Islet precursor cell (in vitro differentiated cells): Measurements from ENCODE around the gene MAST2.

Source experiments
- DNase-seq: peaks from one replicate; pipeline ENCODE4 v3.0.0-alpha.2; 2018

MAST2 gene

GRCh38 chr1:45862008-45862407 lies 58.6 kb downstream of the MAST2 start:
- DNase-seq, result no peak

DNA sequence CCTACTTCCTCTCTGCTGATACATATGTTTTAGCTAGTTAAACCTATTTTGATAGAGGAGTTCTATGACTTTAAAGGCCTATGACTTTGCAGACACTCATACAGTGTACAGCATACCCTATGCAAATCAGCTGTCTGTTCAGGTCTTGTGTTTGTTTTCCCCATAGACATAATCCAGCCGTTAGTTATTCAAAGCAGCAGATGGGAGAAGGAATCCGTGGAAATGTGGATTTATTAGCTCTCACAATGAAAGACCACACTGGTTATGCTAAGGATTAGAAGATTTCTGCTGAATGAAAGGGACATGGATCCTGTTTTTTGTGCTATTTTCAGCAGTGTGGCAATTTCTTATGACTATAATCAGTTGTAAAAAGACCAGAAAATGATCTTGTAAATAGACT lies 59.8 kb downstream of the MAST2 start:
- no peak for DNase-seq

DNA sequence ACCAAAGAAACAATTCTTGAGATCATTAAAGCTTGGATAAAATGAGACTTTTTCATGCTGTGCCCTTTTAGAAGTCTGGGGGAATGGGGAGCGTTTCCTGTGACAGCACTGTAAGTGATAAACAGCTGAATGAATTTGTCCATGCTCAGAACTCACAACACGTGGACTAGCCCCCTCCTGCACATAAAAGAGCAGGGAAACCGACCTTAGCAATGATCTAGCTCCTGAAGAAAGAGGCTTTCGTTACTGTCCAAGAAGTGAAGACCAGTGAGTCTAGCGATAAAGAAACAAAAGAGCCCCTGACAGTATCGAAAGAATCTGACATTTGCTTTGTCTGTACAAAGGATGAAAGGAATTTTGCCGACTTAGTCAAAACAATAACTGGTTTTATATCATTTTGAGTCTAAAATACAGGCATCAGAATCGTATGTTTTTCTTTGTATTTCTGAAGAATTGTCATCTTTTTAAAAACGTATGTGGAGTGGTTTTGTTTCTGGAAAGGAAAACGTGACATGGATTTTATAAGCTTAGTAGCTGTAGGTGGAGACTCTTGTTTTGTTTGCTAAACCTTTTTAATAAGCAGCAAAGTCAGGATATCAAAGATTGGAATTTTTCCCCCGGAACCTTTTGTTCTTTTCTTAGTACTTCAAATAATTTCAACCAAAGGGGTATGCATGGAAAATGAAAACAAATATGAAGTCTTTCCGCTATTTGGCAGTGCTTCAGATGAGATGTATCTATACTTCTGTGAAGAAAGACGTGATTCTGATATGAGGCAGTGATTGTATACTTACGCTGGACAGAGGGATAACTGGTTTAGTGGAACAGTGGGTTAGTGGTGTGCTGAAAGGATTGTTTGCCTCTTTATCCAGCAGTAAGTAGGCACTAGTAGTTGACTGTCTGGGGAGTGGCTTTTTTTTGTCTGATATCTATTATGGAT lies 61.0 kb downstream of the MAST2 start:
- DNase-seq, result no peak

- no peak for DNase-seq
These were observed 64.4 kb downstream of the MAST2 start for GRCh38 chr1:45867697-45868348.

- no peak for DNase-seq
These were observed 65.4 kb downstream of the MAST2 start for GRCh38 chr1:45868861-45869260.

DNA sequence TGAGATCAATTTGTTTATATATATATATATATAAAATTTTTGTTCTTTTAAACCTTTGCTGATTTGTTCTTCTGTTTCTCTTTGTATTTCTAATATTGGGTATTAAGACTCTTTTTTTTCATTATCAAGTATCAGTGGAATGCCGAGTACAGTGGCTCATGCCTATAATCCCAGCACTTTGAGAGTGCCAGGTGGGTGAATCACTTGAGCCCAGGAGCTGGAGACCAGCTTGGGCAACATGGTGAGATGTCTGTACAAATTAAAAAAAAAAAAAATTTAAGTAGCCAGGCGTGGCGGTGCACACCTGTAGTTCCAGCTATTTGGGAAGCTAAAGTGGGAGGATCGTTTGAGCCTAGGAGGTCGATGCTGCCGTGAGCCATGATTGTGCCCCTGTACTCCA lies 67.1 kb downstream of the MAST2 start:
- DNase-seq, result no peak

- peak; percentile 80 for DNase-seq
These were observed 68.9 kb downstream of the MAST2 start for GRCh38 chr1:45872173-45872801.

DNA sequence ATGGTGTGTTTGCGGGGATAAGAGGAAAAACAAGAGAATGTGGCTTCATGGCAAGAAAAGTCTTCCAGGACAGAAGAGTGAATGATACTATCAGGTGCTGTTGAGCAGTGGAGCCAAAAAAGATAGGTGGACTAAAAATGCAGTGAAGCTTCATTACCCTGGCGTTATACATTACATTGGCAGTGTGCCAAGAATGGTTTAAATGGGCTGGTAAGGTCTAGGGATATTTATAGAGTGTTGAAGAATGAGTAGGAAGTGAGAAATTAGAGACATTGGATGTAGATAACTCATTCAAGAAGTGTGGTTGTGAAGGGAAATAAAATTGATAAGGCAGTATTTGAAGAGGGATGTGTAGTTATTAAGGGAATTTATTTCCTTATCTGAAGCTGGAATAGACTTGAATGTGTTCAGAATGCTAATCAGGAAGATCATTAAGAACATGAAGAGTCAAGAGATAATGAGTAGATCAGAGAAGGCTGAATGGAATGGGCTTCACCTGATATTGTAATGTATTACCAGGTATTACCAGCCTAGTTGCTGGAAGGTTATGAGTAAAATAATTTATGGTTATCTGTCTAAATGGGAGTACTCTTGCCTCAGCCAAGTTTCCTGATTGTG lies 72.7 kb downstream of the MAST2 start:
- no peak for DNase-seq

- DNase-seq, result no peak
These were observed 73.9 kb downstream of the MAST2 start for GRCh38 chr1:45877264-45877663.

- DNase-seq, result no peak
These were observed 76.6 kb downstream of the MAST2 start for GRCh38 chr1:45879885-45880598.

DNA sequence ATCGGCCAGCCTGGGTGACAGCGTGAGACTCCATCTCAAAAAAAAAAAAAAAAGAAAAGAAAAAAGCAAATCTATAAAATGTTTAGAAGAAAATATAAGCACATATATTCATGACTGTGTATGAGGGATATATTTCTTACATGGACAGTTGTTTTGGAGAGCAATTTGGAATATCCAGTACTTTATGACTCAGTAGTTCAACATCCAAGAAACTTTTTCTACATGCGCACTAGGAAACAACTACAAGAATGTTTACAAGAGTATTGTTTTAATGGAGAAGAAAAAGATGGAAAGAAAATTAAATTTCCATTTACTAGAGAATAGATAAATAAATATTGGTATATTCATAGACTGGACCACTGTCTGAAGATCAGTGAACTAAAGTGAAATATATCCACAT lies 77.5 kb downstream of the MAST2 start:
- DNase-seq, result no peak

DNA sequence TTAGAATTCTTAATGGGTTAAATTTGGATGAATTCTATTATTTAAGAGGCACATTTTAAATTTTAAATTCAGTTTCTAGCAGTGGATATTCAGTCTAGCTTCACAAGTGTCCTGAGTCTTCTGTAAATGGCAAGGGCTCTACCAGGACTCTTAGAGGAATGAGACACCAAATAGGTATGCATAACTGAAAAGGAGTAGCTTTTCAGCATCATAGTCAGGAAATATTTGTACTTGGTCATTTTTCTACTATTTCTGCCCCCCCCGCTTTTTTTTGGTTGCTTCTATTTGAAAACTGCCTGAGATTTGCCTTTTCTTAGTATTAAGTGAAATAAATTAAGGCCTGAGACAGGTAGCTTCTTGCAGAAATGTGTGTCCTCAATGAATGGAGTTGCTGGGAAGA lies 80.2 kb downstream of the MAST2 start:
- DNase-seq, result no peak

- DNase-seq, result no peak
These were observed 81.3 kb downstream of the MAST2 start for GRCh38 chr1:45884700-45885099.

DNA sequence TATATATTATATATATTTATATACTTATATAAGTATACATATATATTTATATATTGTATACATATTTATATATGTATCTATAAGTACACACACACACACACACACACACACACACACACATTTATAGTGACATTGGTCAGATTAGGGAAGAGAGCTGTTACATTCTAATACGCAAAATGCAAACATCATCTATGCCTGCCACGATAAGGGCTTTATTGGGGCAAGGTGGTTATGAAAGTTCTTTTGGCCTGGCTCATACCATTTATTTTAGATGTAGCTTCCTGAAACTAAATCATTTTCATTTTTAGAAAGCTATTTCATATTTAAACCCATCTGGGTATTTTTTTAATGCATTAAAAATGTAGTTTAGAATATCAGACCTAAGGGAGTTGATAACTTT lies 82.8 kb downstream of the MAST2 start:
- DNase-seq, result no peak

DNA sequence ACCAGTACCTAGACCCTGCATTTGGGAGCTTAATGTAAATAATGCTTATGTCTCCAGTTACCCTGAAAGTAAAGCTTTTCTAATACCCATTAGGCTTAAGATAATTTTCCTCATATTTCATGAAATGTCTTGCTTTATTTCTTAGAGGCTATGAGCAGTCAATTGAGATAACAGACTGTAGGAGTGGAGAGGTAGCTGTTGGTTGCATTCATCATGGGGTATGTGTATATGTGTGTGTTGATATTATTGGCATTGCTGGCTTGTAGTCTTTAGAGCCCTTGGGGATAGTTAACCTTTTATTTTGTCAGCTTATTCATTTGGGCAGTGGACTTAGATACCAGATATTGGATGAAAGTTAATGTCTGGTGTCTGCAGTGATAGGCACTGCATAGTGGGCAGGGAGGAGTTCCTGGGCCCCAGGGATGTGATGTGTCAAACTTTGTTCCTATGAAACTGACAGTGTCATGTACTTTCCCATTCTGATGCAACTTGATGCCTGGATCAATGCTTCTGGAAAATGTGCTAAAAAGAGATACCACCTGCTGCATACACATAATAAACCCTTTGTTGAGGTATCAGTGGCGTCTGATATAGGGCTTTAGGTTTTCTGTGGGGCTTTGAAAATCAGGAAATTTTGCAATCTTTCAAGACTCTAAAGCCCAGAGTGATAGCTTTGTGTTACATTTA lies 83.9 kb downstream of the MAST2 start:
- DNase-seq, result no peak

- DNase-seq, result no peak
These were observed 86.7 kb downstream of the MAST2 start for GRCh38 chr1:45890078-45890477.

- no peak for DNase-seq
These were observed 87.7 kb downstream of the MAST2 start for GRCh38 chr1:45891087-45891486.

DNA sequence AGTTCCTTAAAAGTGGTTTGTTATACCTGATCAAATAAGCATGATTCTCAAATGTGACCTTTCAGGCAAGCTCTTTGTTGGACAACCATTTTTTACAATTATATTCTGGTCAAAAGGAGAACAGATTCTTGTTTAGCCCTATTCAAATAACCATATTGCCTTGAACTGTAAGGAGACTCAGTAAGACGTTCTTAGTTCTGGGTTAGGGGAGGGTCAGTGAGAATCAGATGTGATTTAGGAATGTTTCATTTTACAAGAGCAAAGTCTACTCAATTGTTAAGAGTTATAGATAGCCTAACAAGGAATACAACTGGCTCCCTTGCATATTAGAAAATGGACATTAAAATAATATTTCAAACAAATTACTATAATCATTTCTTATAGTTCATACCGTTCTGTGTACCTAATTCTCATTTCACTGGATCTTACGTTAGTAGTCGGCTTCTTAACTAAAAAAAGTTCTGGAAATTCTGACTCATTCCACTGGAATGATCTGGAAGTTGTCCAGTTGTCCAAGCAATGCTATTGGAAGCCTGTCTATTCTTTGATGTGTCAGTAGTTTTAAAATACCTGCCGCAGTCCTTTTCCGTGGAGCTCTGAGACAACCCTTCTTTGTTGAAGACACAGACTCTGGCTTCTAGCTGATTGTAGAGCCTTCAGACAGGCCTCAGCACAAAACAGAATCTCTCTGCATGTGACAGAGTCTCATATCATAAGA lies 88.8 kb downstream of the MAST2 start:
- DNase-seq, result peak; percentile 87

DNA sequence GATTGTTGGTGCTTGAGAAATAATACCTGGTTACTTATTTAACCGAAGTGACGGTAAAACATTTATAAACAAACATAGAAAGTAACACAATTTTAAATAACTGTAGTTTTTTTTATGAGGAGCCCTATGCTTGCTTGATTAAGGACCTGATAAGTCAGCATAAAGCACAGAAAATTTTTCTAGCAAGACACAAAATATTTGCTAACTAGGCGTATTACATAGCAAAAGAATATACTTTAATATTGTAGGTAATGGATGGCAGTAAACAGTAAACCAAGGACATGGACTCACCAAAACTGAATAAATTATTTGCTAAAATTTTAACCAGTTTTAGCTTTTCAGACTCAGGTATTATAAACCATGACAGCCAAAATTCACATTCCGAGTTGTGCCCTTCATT lies 90.9 kb downstream of the MAST2 start:
- no peak for DNase-seq

GRCh38 chr1:45894921-45895320 lies 91.5 kb downstream of the MAST2 start:
- DNase-seq, result no peak

- no peak for DNase-seq
These were observed 92.0 kb downstream of the MAST2 start for GRCh38 chr1:45895406-45895805.
